HCT116 (cell line): ENCODE results near the gene ZNF20. TPM values are rescaled to one million over a fixed set of nuclear protein-coding genes. Genes with fewer than 3 reads are reported as not detected.

ENCODE experiments used
- ATAC-seq: fragments of 200-7000 bp; cut with Tn5 transposase; 2 replicates; pipeline ENCODE4 v1.9.1; 2020; ENCODE audit warnings: mild to moderate bottlenecking, moderate library complexity
- BruUV-seq: library from RNA; stranded (reverse); fragments of 400-500 nt; replicated peaks from 2 replicates; lab custom pipeline; 2021; lab: Mats Ljungman, UMichigan
- CTCF ChIA-PET: fragments of 300-600 bp; sonication (Branson Sonifier 250); formaldehyde crosslinking; loops from one replicate; lab custom pipeline; 2021; ENCODE audit warnings: antibody characterized with exemption; lab: Charles Lee
- POLR2A ChIA-PET: fragments of 300-600, 350-600 bp; sonication (Branson Sonifier 250); formaldehyde crosslinking; loops from one replicate; lab custom pipeline; 2021; ENCODE audit warnings: antibody characterized with exemption; lab: Charles Lee
- RAD21 ChIA-PET, 2 experiments: fragments of 300-600 bp; sonication (Branson Sonifier 250); formaldehyde crosslinking; loops; one replicate each; lab custom pipeline; 2023; ENCODE audit warnings: low total read pairs in 2 of 2; ENCODE audit not compliant: uncharacterized antibody in 2 of 2, unreplicated experiment in 2 of 2, low non-redundant PET in 1 of 2; lab: Charles Lee
- DNase-seq: peaks from one replicate; pipeline ENCODE4 v3.0.0-alpha.2; 2010; ENCODE audit warnings: low read depth, low spot score
- H2AFZ ChIP-seq: fragments of 200-600 bp; shearing (Covaris generic), sonication (generic); 2 replicates; pipeline ENCODE4 v1.6.1; 2017; ENCODE audit warnings: low read depth, mixed run types, mixed read lengths, antibody characterized with exemption, low read length; ENCODE audit not compliant: poor library complexity, severe bottlenecking
- H3K27ac ChIP-seq: 2 replicates; pipeline ENCODE4 v1.5.1; 2012; ENCODE audit warnings: low read depth, low read length
- H3K27me3 ChIP-seq: fragments of 200-600 bp; sonication (generic); 2 replicates; pipeline ENCODE4 v1.6.1; 2016; ENCODE audit warnings: mixed run types, low read length, mixed read lengths; ENCODE audit not compliant: insufficient read depth
- H3K36me3 ChIP-seq, 2 experiments: fragments of 200-500 bp in 1 of 2; fragments of 200-600 bp in 1 of 2; sonication (Bioruptor generic) in 1 of 2; sonication (generic) in 1 of 2; 2 replicates each; pipeline versions ENCODE4 v1.5.1 to v1.6.1; 2014 to 2016; ENCODE audit warnings: low read length in 2 of 2, inconsistent platforms in 1 of 2, mixed read lengths in 1 of 2, mixed run types in 1 of 2; ENCODE audit not compliant: insufficient read depth in 2 of 2, control insufficient read depth in 1 of 2
- H3K4me1 ChIP-seq, 2 experiments: fragments of 200-600 bp in 1 of 2; sonication (generic) in 1 of 2; 2 replicates each; pipeline versions ENCODE4 v1.5.1 to v1.6.1; 2012 to 2017; ENCODE audit warnings: low read length in 2 of 2, inconsistent platforms in 1 of 2, mild to moderate bottlenecking in 1 of 2, mixed read lengths in 1 of 2, mixed run types in 1 of 2, moderate library complexity in 1 of 2; ENCODE audit not compliant: insufficient read depth in 2 of 2, control insufficient read depth in 1 of 2
- H3K4me2 ChIP-seq: fragments of 200-600 bp; sonication (generic); 2 replicates; pipeline ENCODE4 v1.6.1; 2017; ENCODE audit warnings: mixed run types, low read length, mixed read lengths
- H3K4me3 ChIP-seq, 2 experiments: fragments of 200-600 bp in 1 of 2; sonication (generic) in 1 of 2; replicated peaks in 1 of 2; 2 replicates each; pipeline ENCODE4 v1.5.1; 2011 to 2016; ENCODE audit warnings: low read length in 2 of 2, control low read depth in 1 of 2, low read depth in 1 of 2, mild to moderate bottlenecking in 1 of 2, mixed read lengths in 1 of 2, mixed run types in 1 of 2
- H3K79me2 ChIP-seq: fragments of 200-600 bp; sonication (generic); 2 replicates; pipeline ENCODE4 v1.6.1; 2017; ENCODE audit warnings: mild to moderate bottlenecking, mixed run types, low read length, moderate library complexity, mixed read lengths; ENCODE audit not compliant: insufficient read depth
- H3K9ac ChIP-seq: fragments of 200-600 bp; sonication (generic); 2 replicates; pipeline ENCODE4 v1.6.1; 2016; ENCODE audit warnings: low read length, mixed read lengths
- H3K9me2 ChIP-seq: fragments of 200-600 bp; sonication (generic), shearing (Covaris generic); 2 replicates; pipeline ENCODE4 v1.6.1; 2017; ENCODE audit warnings: mixed run types, mild to moderate bottlenecking, moderate library complexity; ENCODE audit not compliant: insufficient read depth
- H3K9me3 ChIP-seq, 2 experiments: fragments of 200-500 bp in 1 of 2; fragments of 200-600 bp in 1 of 2; sonication (Bioruptor generic) in 1 of 2; sonication (generic) in 1 of 2; 2 replicates each; pipeline ENCODE4 v1.6.1; 2014 to 2017; ENCODE audit warnings: low read length in 2 of 2, mixed read lengths in 2 of 2, inconsistent platforms in 1 of 2, low read depth in 1 of 2, mild to moderate bottlenecking in 1 of 2, mixed run types in 1 of 2, moderate library complexity in 1 of 2; ENCODE audit not compliant: control insufficient read depth in 1 of 2, insufficient read depth in 1 of 2
- H4K20me1 ChIP-seq: fragments of 200-600 bp; sonication (generic), shearing (Covaris generic); 2 replicates; pipeline ENCODE4 v1.6.1; 2017; ENCODE audit warnings: mixed run types, mild to moderate bottlenecking, moderate library complexity; ENCODE audit not compliant: insufficient read depth
- EGR1 ChIP-seq: IDR thresholded peaks from 2 replicates; pipeline ENCODE4 v1.6.1; 2012; ENCODE audit warnings: low read depth
- FOSL1 ChIP-seq: IDR thresholded peaks from 2 replicates; pipeline ENCODE4 v1.6.1; 2012; ENCODE audit warnings: low read depth
- JUND ChIP-seq: IDR thresholded peaks from 2 replicates; pipeline ENCODE4 v1.6.1; 2012
- POLR2AphosphoS5 ChIP-seq: IDR thresholded peaks from 2 replicates; pipeline ENCODE4 v1.6.1; 2011; ENCODE audit warnings: mild to moderate bottlenecking, low read depth, low read length, moderate library complexity
- SIN3A ChIP-seq: IDR thresholded peaks from 2 replicates; pipeline ENCODE4 v1.6.1; 2012; ENCODE audit warnings: low read depth
- SRF ChIP-seq: IDR thresholded peaks from 2 replicates; pipeline ENCODE4 v1.6.1; 2012; ENCODE audit warnings: low read depth
- ZFX ChIP-seq: fragments of 450-650 bp; IDR thresholded peaks from 2 replicates; pipeline ENCODE4 v1.6.1; 2017
- ZNF274 ChIP-seq: fragments of 200-500 bp; sonication (Bioruptor generic); IDR thresholded peaks from 2 replicates; pipeline ENCODE4 v1.6.1; 2014; ENCODE audit warnings: mild to moderate bottlenecking, low read depth, low read length, inconsistent platforms
- intact Hi-C: fragments of 100-400 bp; cut with micrococcal nuclease; formaldehyde crosslinking; loops from 2 replicates; pipeline ENCODE4 v1.10.0; 2022
- total RNA-seq: library from RNA; stranded (reverse); gene quantifications from one replicate; pipeline ENCODE4 v1.2.1, GENCODE V29; 2021; ENCODE audit not compliant: unreplicated experiment
- TF ChIP-seq, protein P1 (sequence below): IDR thresholded peaks from 2 replicates; pipeline ENCODE4 v1.6.1; 2012; ENCODE audit warnings: low read depth
- TF ChIP-seq, protein P2 (sequence below): IDR thresholded peaks from 2 replicates; pipeline ENCODE4 v1.6.1; 2012

ZNF20 gene
- total RNA-seq, 1 experiment from 2014 or later: 1.0 TPM

DNA sequence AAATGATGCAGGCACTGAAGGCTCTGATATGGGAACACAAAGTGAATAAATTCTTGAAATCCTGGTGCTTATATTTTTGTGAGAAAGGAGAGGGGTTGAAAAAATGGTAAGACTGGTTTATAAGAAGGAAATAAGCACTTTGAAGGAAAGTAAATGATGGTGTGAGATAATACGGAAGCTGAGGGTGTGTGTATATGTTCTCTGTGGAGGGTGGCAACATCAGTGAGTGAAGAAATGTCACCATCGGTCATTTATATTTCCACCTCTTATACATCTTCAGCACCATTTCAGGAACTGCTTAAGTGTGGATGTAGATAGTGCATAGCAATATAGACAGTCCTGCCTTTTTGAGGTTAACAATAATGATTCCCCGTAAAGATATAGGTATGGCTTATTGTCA, 40.2 kb upstream of the ZNF20 start:
- ATAC-seq (no peak), DNase-seq (no peak)
- Histone ChIP-seq H3K4me2 (no peak overlapping the region), H3K9ac (no peak overlapping the region), H3K9me2 (no peaks in the 10 kb centered on the region), H3K4me1 (no peaks in the 10 kb centered on the region), H3K9me3 (peaks cover 16 to 27% of the 10 kb centered on the region in 2 experiments; a peak in 3 of 4 replicates), H3K36me3 (no peaks in the 10 kb centered on the region), H4K20me1 (no peaks in the 10 kb centered on the region), H2AFZ (no peak overlapping the region), H3K79me2 (0 out of 2 replicates have a peak, but pooled peaks cover 2% of the 10 kb centered on the region), H3K27me3 (no peaks in the 10 kb centered on the region), H3K4me3 (no peak overlapping the region), H3K27ac (no peak overlapping the region)
- BruUV-seq: no TSS peak
- TF ChIP-seq ZNF274: no peak
- TF ChIP-seq, protein P1, sequence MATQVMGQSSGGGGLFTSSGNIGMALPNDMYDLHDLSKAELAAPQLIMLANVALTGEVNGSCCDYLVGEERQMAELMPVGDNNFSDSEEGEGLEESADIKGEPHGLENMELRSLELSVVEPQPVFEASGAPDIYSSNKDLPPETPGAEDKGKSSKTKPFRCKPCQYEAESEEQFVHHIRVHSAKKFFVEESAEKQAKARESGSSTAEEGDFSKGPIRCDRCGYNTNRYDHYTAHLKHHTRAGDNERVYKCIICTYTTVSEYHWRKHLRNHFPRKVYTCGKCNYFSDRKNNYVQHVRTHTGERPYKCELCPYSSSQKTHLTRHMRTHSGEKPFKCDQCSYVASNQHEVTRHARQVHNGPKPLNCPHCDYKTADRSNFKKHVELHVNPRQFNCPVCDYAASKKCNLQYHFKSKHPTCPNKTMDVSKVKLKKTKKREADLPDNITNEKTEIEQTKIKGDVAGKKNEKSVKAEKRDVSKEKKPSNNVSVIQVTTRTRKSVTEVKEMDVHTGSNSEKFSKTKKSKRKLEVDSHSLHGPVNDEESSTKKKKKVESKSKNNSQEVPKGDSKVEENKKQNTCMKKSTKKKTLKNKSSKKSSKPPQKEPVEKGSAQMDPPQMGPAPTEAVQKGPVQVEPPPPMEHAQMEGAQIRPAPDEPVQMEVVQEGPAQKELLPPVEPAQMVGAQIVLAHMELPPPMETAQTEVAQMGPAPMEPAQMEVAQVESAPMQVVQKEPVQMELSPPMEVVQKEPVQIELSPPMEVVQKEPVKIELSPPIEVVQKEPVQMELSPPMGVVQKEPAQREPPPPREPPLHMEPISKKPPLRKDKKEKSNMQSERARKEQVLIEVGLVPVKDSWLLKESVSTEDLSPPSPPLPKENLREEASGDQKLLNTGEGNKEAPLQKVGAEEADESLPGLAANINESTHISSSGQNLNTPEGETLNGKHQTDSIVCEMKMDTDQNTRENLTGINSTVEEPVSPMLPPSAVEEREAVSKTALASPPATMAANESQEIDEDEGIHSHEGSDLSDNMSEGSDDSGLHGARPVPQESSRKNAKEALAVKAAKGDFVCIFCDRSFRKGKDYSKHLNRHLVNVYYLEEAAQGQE: no peak
- TF ChIP-seq, protein P2, sequence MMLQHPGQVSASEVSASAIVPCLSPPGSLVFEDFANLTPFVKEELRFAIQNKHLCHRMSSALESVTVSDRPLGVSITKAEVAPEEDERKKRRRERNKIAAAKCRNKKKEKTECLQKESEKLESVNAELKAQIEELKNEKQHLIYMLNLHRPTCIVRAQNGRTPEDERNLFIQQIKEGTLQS: no peak
- TF ChIP-seq FOSL1: no peak
- TF ChIP-seq JUND: no peak
- TF ChIP-seq EGR1: no peak
- no peak for TF ChIP-seq ZFX
- no peak for TF ChIP-seq SIN3A
- no peak for TF ChIP-seq POLR2AphosphoS5
- TF ChIP-seq SRF: no peak
- CTCF ChIA-PET: no interaction called here
- POLR2A ChIA-PET: no interaction called here
- intact Hi-C loops: no loop called here
- RAD21 ChIA-PET: interaction anchor here in 1 of 2 experiments (0.5 kb wide), 1 partner anchor 16 kb away, joined by 3 read pairs; no protein-coding TSS in a partner anchor
